Breast epithelium (tissue), 4 donors: ENCODE results near the gene POLA2. TPM values are rescaled to one million over a fixed set of nuclear protein-coding genes. Genes with fewer than 3 reads are reported as not detected.
"Not testable (repeated sequence)": the region's sequence is repeated elsewhere in the genome, so short reads cannot be mapped to it uniquely, and the experiment has no call there.

Experiments
- DNase-seq, 2 donors: peaks; one replicate each; pipeline ENCODE4 v3.0.0-alpha.2; 2019; ENCODE audit warnings: low spot score in 2 of 2
- H3K27ac ChIP-seq, 2 donors: fragments of 200-600 bp; sonication (generic) in 1 of 2; one replicate each; pipeline ENCODE4 v1.5.1; 2016 to 2019; ENCODE audit warnings: mild to moderate bottlenecking in 1 of 2
- H3K27me3 ChIP-seq, 2 donors: fragments of 200-600 bp; sonication (generic) in 1 of 2; one replicate each; pipeline versions ENCODE4 v1.5.1 to v1.6.0; 2017 to 2019; ENCODE audit warnings: control low read depth in 1 of 2, mild to moderate bottlenecking in 1 of 2
- H3K36me3 ChIP-seq: fragments of 200-600 bp; one replicate; pipeline ENCODE4 v1.5.1; 2019
- H3K4me1 ChIP-seq, 2 donors: fragments of 200-600 bp; sonication (generic); one replicate each; pipeline ENCODE4 v1.5.1; 2016 to 2019; ENCODE audit warnings: control low read depth in 1 of 2
- H3K4me3 ChIP-seq, 3 donors: fragments of 200-600 bp; sonication (generic); 1 replicate in 2 of 3; 2 replicates in 1 of 3; pipeline ENCODE4 v1.5.1; 2016 to 2019; ENCODE audit warnings: mild to moderate bottlenecking in 3 of 3, moderate library complexity in 2 of 3
- H3K9me3 ChIP-seq, 2 donors: fragments of 200-600 bp; sonication (generic) in 1 of 2; one replicate each; pipeline ENCODE4 v1.5.1; 2016 to 2019; ENCODE audit warnings: control low read depth in 1 of 2
- POLR2A ChIP-seq: fragments of 450-650 bp; IDR thresholded peaks from one replicate; pipeline ENCODE4 v1.6.1; 2016; ENCODE audit warnings: antibody characterized with exemption, mild to moderate bottlenecking, moderate library complexity
- POLR2AphosphoS5 ChIP-seq, 3 donors: sonication (generic); formaldehyde crosslinking; IDR thresholded peaks; one replicate each; pipeline ENCODE4 v1.6.1; 2017; ENCODE audit warnings: antibody characterized with exemption in 3 of 3
- intact Hi-C: fragments of 100-400 bp; cut with DNase I; formaldehyde crosslinking; loops from one replicate; pipeline ENCODE4 v1.15.1; 2023; ENCODE audit warnings: low total_unique reads
- total RNA-seq, 3 donors: library from RNA; depleted of rRNA; stranded (reverse); fragments of >200 nt; gene quantifications; one replicate each; pipeline ENCODE4 v1.1.0, GENCODE V29; 2016
- TF ChIP-seq, protein P1 (sequence below), 3 donors: fragments of 450-650 bp; IDR thresholded peaks; one replicate each; pipeline ENCODE4 v1.5.1; 2016 to 2017; ENCODE audit warnings: antibody characterized with exemption in 3 of 3, mild to moderate bottlenecking in 3 of 3, moderate library complexity in 3 of 3

Gene POLA2
- total RNA-seq, 3 donors from 2014 or later: 6.4 to 17.9 (median 13.8) TPM

DNA sequence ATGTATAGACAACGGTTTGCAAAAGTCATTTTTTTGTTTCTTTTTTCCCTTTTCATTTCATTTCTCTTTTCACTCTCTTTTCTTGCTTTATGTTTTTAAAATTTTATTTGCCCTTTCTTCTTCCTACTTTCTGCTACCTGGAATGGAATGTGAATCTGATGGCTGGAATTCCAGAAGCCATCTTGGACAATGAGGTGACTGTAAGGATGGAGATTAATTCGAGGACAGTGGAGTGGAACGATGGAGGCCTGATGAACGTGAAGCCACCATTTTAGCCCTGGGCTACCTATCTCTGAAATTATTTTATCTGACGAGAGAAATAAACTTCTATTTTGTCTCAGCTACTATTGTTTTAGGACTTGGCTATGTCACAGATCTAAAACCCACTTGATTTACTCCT, 2.8 kb upstream of the POLA2 start:
- intact Hi-C loops: no loop called here
- TF ChIP-seq POLR2A: no peak
- no peak for TF ChIP-seq POLR2AphosphoS5 (IDR thresholded peaks at IDR 0.05)
- TF ChIP-seq, protein P1, sequence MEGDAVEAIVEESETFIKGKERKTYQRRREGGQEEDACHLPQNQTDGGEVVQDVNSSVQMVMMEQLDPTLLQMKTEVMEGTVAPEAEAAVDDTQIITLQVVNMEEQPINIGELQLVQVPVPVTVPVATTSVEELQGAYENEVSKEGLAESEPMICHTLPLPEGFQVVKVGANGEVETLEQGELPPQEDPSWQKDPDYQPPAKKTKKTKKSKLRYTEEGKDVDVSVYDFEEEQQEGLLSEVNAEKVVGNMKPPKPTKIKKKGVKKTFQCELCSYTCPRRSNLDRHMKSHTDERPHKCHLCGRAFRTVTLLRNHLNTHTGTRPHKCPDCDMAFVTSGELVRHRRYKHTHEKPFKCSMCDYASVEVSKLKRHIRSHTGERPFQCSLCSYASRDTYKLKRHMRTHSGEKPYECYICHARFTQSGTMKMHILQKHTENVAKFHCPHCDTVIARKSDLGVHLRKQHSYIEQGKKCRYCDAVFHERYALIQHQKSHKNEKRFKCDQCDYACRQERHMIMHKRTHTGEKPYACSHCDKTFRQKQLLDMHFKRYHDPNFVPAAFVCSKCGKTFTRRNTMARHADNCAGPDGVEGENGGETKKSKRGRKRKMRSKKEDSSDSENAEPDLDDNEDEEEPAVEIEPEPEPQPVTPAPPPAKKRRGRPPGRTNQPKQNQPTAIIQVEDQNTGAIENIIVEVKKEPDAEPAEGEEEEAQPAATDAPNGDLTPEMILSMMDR (IDR thresholded peaks at IDR 0.05): no peak
- no peak for DNase-seq
- H3K36me3 ChIP-seq: no peaks in the 10 kb centered on the region
- H3K9me3 ChIP-seq: no peaks in the 10 kb centered on the region
- H3K27me3 ChIP-seq: no peaks in the 10 kb centered on the region
- peaks cover 0 to 5% of the 10 kb centered on the region in 2 donors for H3K4me1 ChIP-seq
- H3K4me3 ChIP-seq: no peak overlapping the region
- H3K27ac ChIP-seq: no peak overlapping the region

DNA sequence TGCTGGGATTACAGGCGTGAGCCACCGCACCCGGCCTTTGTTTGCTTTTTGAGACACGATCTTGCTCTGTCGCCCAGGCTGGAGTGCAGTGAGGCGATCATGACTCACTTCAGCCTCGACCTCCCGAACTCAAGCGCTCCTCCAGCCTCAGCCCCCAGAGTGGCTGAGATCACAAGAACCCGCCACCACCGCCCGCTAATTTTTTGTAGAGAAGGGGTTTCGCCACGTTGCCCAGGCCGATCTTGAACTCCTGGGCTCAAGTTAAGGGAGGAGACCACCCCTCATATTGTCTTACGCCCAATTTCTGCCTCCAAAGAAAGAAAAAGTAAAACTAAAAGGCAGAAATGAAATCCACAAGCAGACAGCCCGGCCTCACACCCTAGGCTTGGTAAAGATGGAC, 1.5 kb upstream of the POLA2 start:
- TF ChIP-seq POLR2AphosphoS5 (IDR thresholded peaks at IDR 0.05): no peak
- TF ChIP-seq, protein P1 (IDR thresholded peaks at IDR 0.05): no peak
- no peak for TF ChIP-seq POLR2A
- no peak for DNase-seq
- intact Hi-C loops: no loop called here
- peaks cover 0 to 5% of the 10 kb centered on the region in 2 donors for H3K4me1 ChIP-seq
- no peaks in the 10 kb centered on the region for H3K27me3 ChIP-seq
- no peak overlapping the region for H3K4me3 ChIP-seq
- H3K9me3 ChIP-seq: no peaks in the 10 kb centered on the region
- H3K36me3 ChIP-seq: no peaks in the 10 kb centered on the region
- H3K27ac ChIP-seq: no peak overlapping the region

DNA sequence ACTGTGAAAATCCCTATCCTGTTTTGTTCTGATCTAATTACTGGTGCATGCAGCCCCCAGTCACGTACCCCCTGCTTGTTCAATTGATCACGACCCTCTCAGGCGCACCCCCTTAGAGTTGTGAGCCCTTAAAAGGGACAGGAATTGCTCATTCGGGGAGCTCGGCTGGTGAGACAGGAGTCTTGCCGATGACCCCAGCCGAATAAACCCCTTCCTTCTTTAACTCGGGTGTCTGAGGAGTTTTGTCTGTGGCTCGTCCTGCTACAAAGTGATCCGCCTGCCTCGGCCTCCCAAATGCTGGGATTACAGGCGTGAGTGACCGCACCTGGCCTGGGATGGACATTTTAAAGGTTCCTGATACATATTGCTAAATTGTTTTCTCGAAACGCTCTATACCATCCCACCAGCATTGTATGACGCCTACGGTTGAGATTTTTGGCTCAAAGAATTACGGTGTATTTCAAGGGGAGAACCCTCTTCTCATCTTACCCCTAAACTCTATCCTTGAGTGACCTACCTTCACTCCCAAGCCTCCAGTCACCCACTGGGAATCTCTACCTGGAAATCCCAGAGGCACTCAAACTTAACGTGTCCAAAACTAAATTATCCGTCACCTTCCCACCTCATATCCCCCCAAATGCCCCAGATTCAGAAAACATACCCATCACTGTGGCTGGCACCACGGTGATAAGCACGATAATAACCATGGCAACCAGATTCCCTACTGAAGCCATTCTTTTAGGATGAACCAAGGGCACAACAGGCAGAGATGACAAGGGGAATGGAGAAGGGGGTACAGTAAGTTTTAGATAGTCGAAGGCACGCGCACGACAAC, 789 bp upstream of the POLA2 start:
- Histone ChIP-seq H3K4me1 (peaks cover 0 to 5% of the 10 kb centered on the region in 2 donors), H3K4me3 (peak overlapping the region; percentile 59 to 76 (median 72)), H3K9me3 (no peaks in the 10 kb centered on the region), H3K27ac (peak overlapping the region; percentile 90 to 94), H3K27me3 (no peaks in the 10 kb centered on the region), H3K36me3 (no peaks in the 10 kb centered on the region)
- TF ChIP-seq POLR2AphosphoS5 (IDR thresholded peaks at IDR 0.05) (no peak), POLR2A (no peak)
- TF ChIP-seq, protein P1 (IDR thresholded peaks at IDR 0.05): no peak
- intact Hi-C loops: no loop called here
- DNase-seq: no peak

DNA sequence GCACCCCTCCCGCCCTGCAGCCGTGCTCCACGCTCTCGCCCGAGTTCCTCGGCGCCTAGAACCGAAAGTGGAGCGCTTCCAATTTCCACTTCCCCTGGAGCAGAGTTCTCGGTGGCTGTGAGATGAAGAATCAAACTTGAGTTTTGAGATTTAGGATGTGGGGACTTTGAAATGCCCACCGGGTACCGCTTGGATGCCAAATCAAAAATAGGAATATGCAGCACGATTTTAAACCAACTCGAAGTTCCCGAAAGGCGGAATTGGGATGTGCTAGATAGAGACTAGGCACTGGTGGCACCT, 569 bp downstream of the POLA2 start:
- no peaks in the 10 kb centered on the region for H3K9me3 ChIP-seq
- H3K4me1 ChIP-seq: peaks cover 0 to 5% of the 10 kb centered on the region in 2 donors
- TF ChIP-seq, protein P1 (IDR thresholded peaks at IDR 0.05): no peak
- no peak for TF ChIP-seq POLR2AphosphoS5 (IDR thresholded peaks at IDR 0.05)
- TF ChIP-seq POLR2A: no peak
- intact Hi-C loops: no loop called here
- DNase-seq: peak in 1 of 2 donors; percentile 25
- H3K27me3 ChIP-seq: no peaks in the 10 kb centered on the region
- peak overlapping the region; percentile 90 to 94 for H3K27ac ChIP-seq
- H3K4me3 ChIP-seq: peak overlapping the region; percentile 59 to 76 (median 72)
- H3K36me3 ChIP-seq: no peaks in the 10 kb centered on the region

DNA sequence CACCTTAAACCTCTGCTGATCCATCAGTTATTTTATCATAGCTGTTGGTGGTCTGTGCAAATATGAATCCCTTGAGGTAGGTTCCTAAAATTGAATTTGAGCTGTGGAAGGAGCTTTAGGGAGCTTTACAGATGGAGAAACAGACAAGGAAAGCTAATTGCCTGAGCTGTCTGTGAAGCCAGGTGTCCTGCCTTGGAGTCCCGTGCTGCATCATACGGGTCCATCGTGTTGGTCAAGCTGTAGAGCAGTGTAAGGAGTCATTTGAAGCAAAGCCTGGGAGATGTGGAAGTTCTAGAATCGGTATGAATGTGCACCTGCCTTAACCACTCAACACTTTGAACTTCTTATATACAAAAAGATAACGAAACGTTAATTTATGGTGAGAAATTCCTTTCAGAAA, 1.0 kb downstream of the POLA2 start:
- Histone ChIP-seq H3K36me3 (no peaks in the 10 kb centered on the region), H3K27me3 (no peaks in the 10 kb centered on the region), H3K4me3 (peak overlapping the region; percentile 59 to 76 (median 72)), H3K4me1 (peaks cover 0 to 5% of the 10 kb centered on the region in 2 donors), H3K9me3 (no peaks in the 10 kb centered on the region), H3K27ac (peak overlapping the region; percentile 90 to 94)
- intact Hi-C loops: no loop called here
- TF ChIP-seq POLR2A (no peak), POLR2AphosphoS5 (IDR thresholded peaks at IDR 0.05) (no peak)
- DNase-seq: no peak

DNA sequence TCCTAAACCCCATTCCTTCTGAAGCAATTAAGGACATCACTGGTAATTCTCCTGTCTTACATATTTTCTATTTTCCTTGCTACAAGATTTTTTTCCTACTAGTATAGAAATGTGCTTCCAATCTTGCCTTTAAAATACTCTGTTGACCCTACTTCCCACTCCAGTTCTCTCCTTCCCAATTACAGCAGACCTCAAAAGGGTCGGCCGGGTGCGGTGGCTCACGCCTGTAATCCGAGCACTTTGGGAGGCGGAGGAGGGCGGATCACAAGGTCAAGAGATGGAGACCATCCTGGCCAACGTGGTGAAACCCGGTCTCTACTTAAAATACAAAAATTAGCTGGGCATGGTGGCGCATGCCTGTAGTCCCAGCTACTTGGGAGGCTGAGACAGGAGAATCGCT, 3.0 kb downstream of the POLA2 start:
- DNase-seq, H3K27ac ChIP-seq, H3K9me3 ChIP-seq, H3K36me3 ChIP-seq, H3K27me3 ChIP-seq, H3K4me1 ChIP-seq, intact Hi-C loops, H3K4me3 ChIP-seq: not testable (repeated sequence)
